MM.1S (cell line): ENCODE results near the gene PPAN.

Experiments used
- DNase-seq: peaks from one replicate; pipeline ENCODE4 v3.0.0-alpha.2; 2015
- H2AFZ ChIP-seq: fragments of 300-600 bp; sonication (generic); 2 replicates; pipeline ENCODE4 v1.6.0; 2016; ENCODE audit warnings: antibody characterized with exemption, low read length
- H3F3A ChIP-seq: fragments of 300-600 bp; sonication (generic); 2 replicates; pipeline ENCODE4 v1.6.1; 2016; ENCODE audit warnings: mild to moderate bottlenecking, antibody characterized with exemption, low read length, moderate library complexity, mixed read lengths; ENCODE audit not compliant: insufficient read depth
- H3K27ac ChIP-seq: fragments of 300-600 bp; sonication (generic); 2 replicates; pipeline ENCODE4 v1.5.1; 2016; ENCODE audit warnings: mild to moderate bottlenecking, low read length
- H3K27me3 ChIP-seq: fragments of 300-600 bp; sonication (generic); replicated peaks from 2 replicates; pipeline ENCODE4 v1.6.0; 2016; ENCODE audit warnings: low read length; ENCODE audit not compliant: insufficient read depth
- H3K36me3 ChIP-seq: fragments of 300-600 bp; sonication (generic); replicated peaks from 2 replicates; pipeline ENCODE4 v1.6.1; 2016; ENCODE audit warnings: mild to moderate bottlenecking, low read length, mixed read lengths; ENCODE audit not compliant: insufficient read depth
- H3K4me1 ChIP-seq: fragments of 300-600 bp; sonication (generic); 2 replicates; pipeline ENCODE4 v1.6.1; 2016; ENCODE audit warnings: low read length, mixed read lengths
- H3K4me2 ChIP-seq: fragments of 300-600 bp; sonication (generic); 2 replicates; pipeline ENCODE4 v1.6.0; 2016; ENCODE audit warnings: low read depth, low read length
- H3K4me3 ChIP-seq: fragments of 300-600 bp; sonication (generic); 2 replicates; pipeline ENCODE4 v1.5.1; 2016; ENCODE audit warnings: low read length, mixed read lengths
- H3K79me2 ChIP-seq: fragments of 300-600 bp; sonication (generic); 2 replicates; pipeline ENCODE4 v1.6.1; 2016; ENCODE audit warnings: mixed run types, low read length, mixed read lengths
- H3K9ac ChIP-seq: fragments of 300-600 bp; sonication (generic); 2 replicates; pipeline ENCODE4 v1.6.1; 2016; ENCODE audit warnings: low read length, mixed read lengths
- H3K9me2 ChIP-seq: fragments of 300-600 bp; sonication (generic); replicated peaks from 2 replicates; pipeline ENCODE4 v1.6.1; 2016; ENCODE audit warnings: mild to moderate bottlenecking, low read length, mixed read lengths; ENCODE audit not compliant: insufficient read depth
- H3K9me3 ChIP-seq: fragments of 300-600 bp; sonication (generic); replicated peaks from 2 replicates; pipeline ENCODE4 v1.6.1; 2016; ENCODE audit warnings: mild to moderate bottlenecking, low read length, mixed read lengths; ENCODE audit not compliant: insufficient read depth
- H4K20me1 ChIP-seq: fragments of 300-600 bp; sonication (generic); 2 replicates; pipeline ENCODE4 v1.6.1; 2016; ENCODE audit warnings: mild to moderate bottlenecking, low read length, moderate library complexity, mixed read lengths; ENCODE audit not compliant: insufficient read depth
- CTCF ChIP-seq: fragments of 300-600 bp; sonication (generic); IDR thresholded peaks from 2 replicates; pipeline ENCODE4 v1.5.1; 2016; ENCODE audit warnings: antibody characterized with exemption, low read length, mixed read lengths
- EZH2 ChIP-seq: fragments of 300-600 bp; sonication (generic); optimal IDR thresholded peaks from 2 replicates; pipeline ENCODE3; 2017; ENCODE audit warnings: low read depth, mild to moderate bottlenecking, antibody characterized with exemption, low read length, mixed read lengths
- EZH2phosphoT487 ChIP-seq: fragments of 300-600 bp; sonication (generic); IDR thresholded peaks from 2 replicates; pipeline ENCODE4 v1.6.1; 2018; ENCODE audit warnings: antibody characterized with exemption, low read length

Gene PPAN

GRCh38 chr19:10155839-10156238 is 49.7 kb downstream of the PPAN start:
- H3K4me3 ChIP-seq = no peak overlapping the region
- no peaks in the 10 kb centered on the region for H3K27me3 ChIP-seq
- peaks cover 31% of the 10 kb centered on the region for H3K36me3 ChIP-seq
- H3F3A ChIP-seq = no peaks in the 10 kb centered on the region
- no peaks in the 10 kb centered on the region for H3K9me3 ChIP-seq
- DNase-seq = no peak
- no peaks in the 10 kb centered on the region for H4K20me1 ChIP-seq
- H3K9ac ChIP-seq = no peak overlapping the region
- no peaks in the 10 kb centered on the region for H3K4me1 ChIP-seq
- no peak overlapping the region for H3K4me2 ChIP-seq
- peaks cover 83% of the 10 kb centered on the region for H3K79me2 ChIP-seq
- H3K9me2 ChIP-seq = no peaks in the 10 kb centered on the region
- TF ChIP-seq EZH2phosphoT487 (no peak), CTCF (no peak), EZH2 (no peak)
- H3K27ac ChIP-seq = no peak overlapping the region
- no peak overlapping the region for H2AFZ ChIP-seq

GRCh38 chr19:10158071-10158470 is 51.9 kb downstream of the PPAN start:
- H4K20me1 ChIP-seq = no peaks in the 10 kb centered on the region
- peaks cover 68% of the 10 kb centered on the region for H3K79me2 ChIP-seq
- no peak for DNase-seq
- no peak overlapping the region for H3K27ac ChIP-seq
- no peak overlapping the region for H3K9ac ChIP-seq
- no peaks in the 10 kb centered on the region for H3K4me1 ChIP-seq
- no peak overlapping the region for H3K4me2 ChIP-seq
- H3K9me3 ChIP-seq = no peaks in the 10 kb centered on the region
- no peaks in the 10 kb centered on the region for H3K27me3 ChIP-seq
- no peaks in the 10 kb centered on the region for H3K9me2 ChIP-seq
- TF ChIP-seq EZH2 (no peak), EZH2phosphoT487 (no peak), CTCF (no peak)
- no peaks in the 10 kb centered on the region for H3F3A ChIP-seq
- peaks cover 25% of the 10 kb centered on the region for H3K36me3 ChIP-seq
- H2AFZ ChIP-seq = no peak overlapping the region
- no peak overlapping the region for H3K4me3 ChIP-seq

- H3F3A ChIP-seq = no peaks in the 10 kb centered on the region
- H2AFZ ChIP-seq = no peak overlapping the region
- no peak overlapping the region for H3K4me3 ChIP-seq
- H3K4me2 ChIP-seq = no peak overlapping the region
- H3K9me3 ChIP-seq = no peaks in the 10 kb centered on the region
- no peaks in the 10 kb centered on the region for H3K4me1 ChIP-seq
- no peak overlapping the region for H3K27ac ChIP-seq
- peaks cover 25% of the 10 kb centered on the region for H3K36me3 ChIP-seq
- DNase-seq = no peak
- no peaks in the 10 kb centered on the region for H3K27me3 ChIP-seq
- H3K79me2 ChIP-seq = peaks cover 68% of the 10 kb centered on the region
- TF ChIP-seq EZH2phosphoT487 (no peak), EZH2 (no peak), CTCF (no peak)
- no peak overlapping the region for H3K9ac ChIP-seq
- no peaks in the 10 kb centered on the region for H4K20me1 ChIP-seq
- no peaks in the 10 kb centered on the region for H3K9me2 ChIP-seq
Observed at GRCh38 chr19:10158485-10158884, 52.3 kb downstream of the PPAN start.
